Measurements from ENCODE around the gene NBPF11.
A peak's percentile ranks its signal among the peaks of the same experiment; 100 is the strongest.
"Not testable (repeated sequence)": the region's sequence is repeated elsewhere in the genome, so short reads cannot be mapped to it uniquely, and the experiment has no call there.

Gene NBPF11, protein sequence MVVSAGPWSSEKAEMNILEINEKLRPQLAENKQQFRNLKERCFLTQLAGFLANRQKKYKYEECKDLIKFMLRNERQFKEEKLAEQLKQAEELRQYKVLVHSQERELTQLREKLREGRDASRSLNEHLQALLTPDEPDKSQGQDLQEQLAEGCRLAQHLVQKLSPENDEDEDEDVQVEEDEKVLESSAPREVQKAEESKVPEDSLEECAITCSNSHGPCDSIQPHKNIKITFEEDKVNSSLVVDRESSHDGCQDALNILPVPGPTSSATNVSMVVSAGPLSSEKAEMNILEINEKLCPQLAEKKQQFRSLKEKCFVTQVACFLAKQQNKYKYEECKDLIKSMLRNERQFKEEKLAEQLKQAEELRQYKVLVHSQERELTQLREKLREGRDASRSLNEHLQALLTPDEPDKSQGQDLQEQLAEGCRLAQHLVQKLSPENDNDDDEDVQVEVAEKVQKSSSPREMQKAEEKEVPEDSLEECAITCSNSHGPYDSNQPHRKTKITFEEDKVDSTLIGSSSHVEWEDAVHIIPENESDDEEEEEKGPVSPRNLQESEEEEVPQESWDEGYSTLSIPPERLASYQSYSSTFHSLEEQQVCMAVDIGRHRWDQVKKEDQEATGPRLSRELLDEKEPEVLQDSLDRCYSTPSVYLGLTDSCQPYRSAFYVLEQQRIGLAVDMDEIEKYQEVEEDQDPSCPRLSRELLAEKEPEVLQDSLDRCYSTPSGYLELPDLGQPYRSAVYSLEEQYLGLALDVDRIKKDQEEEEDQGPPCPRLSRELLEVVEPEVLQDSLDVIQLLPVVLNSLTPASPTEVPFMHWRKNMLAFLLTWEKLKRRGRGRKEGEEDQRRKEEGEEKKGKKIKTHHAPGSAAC

DNA sequence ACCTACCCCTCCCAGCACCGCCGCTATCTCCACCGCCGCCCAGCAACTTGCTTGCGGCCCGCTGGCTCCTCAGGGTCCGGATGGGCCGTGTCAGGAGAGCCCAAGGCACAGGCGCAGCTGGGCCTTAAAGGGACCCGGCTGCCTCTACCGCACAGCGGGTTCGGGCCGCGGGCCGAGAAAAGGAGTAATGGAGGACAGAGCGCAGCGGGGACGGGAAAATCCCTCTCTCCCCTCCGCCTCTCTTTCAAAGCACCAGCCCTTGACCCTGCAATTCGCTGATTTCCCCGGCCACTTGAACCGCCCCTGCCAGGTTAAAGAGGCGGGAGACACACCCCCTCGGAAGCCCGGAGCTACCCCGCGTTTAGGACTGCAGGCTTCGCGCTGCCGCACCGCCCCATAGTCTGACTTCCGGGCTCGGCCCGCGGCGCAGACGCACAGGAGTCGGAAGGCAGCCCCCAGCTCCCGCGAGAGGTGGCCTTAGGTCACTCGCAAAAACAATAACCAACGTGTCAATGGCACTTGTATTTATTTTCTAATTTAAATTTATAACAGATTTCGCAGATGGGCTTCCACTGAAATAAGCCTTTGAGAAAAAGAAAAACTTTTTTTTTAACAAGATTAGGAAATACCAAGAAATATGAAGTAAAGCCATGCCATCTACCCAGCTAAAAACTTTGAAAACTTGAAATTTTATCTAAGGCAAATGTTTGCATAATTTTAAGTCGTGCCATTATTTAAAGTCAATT, at the start of gene NBPF11:
Gene NBPF11 (minus strand): TSS at position 371 of the 746 bp plus-strand sequence. CDS start 25,278 bp downstream, outside the sequence.
- DNase-seq (ENCODE audit: extremely low spot score); CTCF ChIA-PET; POLR2A ChIA-PET: not testable (repeated sequence)

GRCh38 chr1:148197396-148197795, 45.3 kb upstream of the NBPF11 start:
- CTCF ChIA-PET; POLR2A ChIA-PET; DNase-seq (ENCODE audit: extremely low spot score): not testable (repeated sequence)

DNA sequence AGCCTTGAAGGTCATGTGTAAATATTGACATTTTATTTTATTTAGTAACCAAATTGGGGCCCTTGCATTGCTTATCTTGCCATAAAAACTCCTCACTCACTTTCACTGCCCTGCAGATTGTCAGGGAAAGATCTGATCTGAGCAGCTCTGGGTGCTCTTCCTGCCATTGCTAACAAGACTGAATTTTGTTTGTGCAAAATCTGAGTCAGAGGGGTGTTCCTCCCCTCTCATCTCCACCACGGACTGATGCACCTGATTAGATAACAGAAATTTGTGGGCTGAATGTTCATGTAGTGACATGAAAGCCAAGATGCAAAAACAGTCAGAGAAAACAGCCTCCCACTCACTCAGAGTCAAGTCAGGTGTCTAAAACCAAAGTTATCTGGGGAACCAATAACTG, 44.9 kb upstream of the NBPF11 start:
- POLR2A ChIA-PET; CTCF ChIA-PET; DNase-seq (ENCODE audit: extremely low spot score): not testable (repeated sequence)

- DNase-seq (ENCODE audit: extremely low spot score); POLR2A ChIA-PET; CTCF ChIA-PET: not testable (repeated sequence)
Measured at GRCh38 chr1:148195115-148195514, 43.0 kb upstream of the NBPF11 start.

DNA sequence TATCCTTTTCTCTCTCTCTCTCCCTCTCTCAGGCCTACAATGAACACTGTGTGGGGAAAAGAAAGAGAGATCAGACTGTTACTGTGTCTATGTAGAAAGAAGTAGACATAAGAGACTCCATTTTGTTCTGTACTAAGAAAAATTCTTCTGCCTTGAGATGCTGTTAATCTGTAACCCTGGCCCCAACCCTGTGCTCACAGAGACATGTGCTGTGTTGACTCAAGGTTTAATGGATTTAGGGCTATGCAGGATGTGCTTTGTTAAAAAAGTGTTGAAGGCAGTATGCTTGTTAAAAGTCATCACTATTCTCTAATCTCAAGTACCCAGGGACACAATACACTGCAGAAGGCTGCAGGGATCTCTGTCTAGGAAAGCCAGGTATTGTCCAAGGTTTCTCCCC, 36.7 kb upstream of the NBPF11 start:
- POLR2A ChIA-PET; CTCF ChIA-PET; DNase-seq (ENCODE audit: extremely low spot score): not testable (repeated sequence)

- DNase-seq (ENCODE audit: extremely low spot score); POLR2A ChIA-PET; CTCF ChIA-PET: not testable (repeated sequence)
Measured at GRCh38 chr1:148178682-148179081, 26.6 kb upstream of the NBPF11 start.

DNA sequence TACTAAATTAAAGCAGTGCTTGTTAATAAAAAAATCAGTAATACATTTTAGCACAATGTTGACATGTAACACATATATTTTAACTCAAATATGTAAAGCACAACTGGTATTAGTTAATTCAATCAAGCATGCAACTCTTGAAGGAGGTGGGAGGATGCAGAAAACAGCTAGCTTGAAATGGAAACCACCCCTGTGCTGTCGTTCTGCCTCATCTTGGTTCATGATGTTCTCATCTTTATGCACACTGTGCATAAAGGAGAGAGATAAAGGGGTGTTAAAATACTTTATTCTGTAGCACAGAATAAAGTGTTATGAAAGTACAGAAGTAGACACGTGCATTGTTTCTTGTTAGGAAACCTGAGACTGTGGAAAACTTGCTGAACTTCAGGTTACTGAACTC, 23.3 kb upstream of the NBPF11 start:
- DNase-seq (ENCODE audit: extremely low spot score); POLR2A ChIA-PET; CTCF ChIA-PET: not testable (repeated sequence)

- POLR2A ChIA-PET; CTCF ChIA-PET; DNase-seq (ENCODE audit: extremely low spot score): not testable (repeated sequence)
Measured at GRCh38 chr1:148171995-148172394, 19.9 kb upstream of the NBPF11 start.

DNA sequence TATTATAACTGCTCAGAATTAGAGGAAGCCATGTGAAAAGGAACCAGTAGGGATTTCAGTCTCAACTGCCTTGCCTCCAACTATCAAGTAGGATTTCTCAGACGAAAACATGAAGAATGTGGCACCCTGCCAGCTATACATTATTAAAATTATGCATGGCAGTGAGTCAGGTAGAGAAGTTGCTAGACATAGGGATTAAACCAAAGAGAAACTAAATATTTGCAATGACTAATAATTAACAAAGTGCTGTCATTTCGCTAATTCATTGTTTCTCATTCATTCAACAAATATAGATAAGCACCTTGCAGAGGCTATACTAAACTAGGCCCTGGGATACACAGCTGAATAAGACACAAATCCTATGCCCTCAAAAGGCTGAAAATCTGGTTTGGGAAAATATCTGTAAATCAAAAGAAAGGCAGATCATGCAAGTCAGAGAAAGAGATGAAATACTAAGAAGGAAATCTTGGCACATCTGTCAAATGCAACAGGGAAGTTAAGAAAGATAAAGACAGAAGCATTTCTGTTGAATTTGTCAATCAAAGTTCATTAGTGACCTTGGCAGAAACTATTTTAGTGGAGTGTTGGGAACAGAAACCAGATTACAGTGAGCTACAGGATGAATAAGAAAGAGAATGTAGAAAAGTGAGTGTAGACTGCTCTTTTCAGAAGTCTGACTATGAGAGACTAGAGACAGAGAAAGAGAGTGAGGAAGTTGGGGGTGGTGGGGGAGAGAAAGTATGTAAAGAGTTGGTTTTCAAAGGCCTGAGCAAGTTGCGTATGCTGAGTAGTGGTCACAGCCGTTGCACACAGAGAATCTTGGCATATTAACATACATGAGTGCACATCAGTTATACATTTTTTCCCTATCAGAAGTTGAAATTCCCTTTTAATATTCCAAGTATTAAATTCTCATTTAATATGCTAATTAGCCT, 14.7 kb upstream of the NBPF11 start:
- TF ChIP-seq, protein P1, sequence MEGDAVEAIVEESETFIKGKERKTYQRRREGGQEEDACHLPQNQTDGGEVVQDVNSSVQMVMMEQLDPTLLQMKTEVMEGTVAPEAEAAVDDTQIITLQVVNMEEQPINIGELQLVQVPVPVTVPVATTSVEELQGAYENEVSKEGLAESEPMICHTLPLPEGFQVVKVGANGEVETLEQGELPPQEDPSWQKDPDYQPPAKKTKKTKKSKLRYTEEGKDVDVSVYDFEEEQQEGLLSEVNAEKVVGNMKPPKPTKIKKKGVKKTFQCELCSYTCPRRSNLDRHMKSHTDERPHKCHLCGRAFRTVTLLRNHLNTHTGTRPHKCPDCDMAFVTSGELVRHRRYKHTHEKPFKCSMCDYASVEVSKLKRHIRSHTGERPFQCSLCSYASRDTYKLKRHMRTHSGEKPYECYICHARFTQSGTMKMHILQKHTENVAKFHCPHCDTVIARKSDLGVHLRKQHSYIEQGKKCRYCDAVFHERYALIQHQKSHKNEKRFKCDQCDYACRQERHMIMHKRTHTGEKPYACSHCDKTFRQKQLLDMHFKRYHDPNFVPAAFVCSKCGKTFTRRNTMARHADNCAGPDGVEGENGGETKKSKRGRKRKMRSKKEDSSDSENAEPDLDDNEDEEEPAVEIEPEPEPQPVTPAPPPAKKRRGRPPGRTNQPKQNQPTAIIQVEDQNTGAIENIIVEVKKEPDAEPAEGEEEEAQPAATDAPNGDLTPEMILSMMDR (IDR thresholded peaks at IDR 0.05; ENCODE audit: control extremely low read depth, extremely low read depth, low read depth, missing control alignments): no peak
- ChIA-PET CTCF (no interaction called here), POLR2A (no interaction called here)
- DNase-seq (ENCODE audit: extremely low spot score): peak; percentile 6

DNA sequence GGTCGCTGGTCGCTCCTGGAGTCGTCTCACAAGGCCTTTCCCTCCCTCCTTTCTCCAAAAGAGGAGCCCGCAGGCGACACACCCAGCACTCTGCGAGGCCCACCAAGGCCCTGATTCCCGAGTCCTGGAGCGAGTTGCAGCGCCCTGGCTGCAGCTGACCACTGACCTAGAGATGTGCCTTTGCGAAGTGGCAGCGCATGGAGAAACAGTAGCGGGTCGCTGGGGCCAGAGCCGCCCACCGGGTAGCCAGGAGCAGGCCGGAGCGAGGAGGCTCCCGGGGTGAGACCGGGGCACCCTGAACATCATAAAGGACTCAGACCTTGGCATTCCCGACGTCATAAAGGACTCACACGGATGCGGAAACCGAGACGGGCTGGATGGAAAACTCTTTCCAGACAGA, 10.3 kb upstream of the NBPF11 start:
- CTCF ChIA-PET: no interaction called here
- peak; percentile 0 for DNase-seq (ENCODE audit: extremely low spot score)
- TF ChIP-seq, protein P1 (IDR thresholded peaks at IDR 0.05; ENCODE audit: control extremely low read depth, extremely low read depth, low read depth, missing control alignments): no peak
- POLR2A ChIA-PET: no interaction called here

Measured in GM10248 (cell line).